NCI-H2107 treated with DMSO at 0.1 percent for 48 hours (cell line): ENCODE data around the gene PYDC1.
"Not testable (repeated sequence)": the region's sequence is repeated elsewhere in the genome, so short reads cannot be mapped to it uniquely, and the experiment has no call there.

Source experiments
- DNase-seq: peaks from one replicate; lab custom pipeline; 2025; ENCODE audit not compliant: unreplicated experiment; lab: John Stamatoyannopoulos, UW

Gene PYDC1

GRCh38 chr16:31196324-31197088, 20.4 kb downstream of the PYDC1 start:
- DNase-seq = no peak

DNA sequence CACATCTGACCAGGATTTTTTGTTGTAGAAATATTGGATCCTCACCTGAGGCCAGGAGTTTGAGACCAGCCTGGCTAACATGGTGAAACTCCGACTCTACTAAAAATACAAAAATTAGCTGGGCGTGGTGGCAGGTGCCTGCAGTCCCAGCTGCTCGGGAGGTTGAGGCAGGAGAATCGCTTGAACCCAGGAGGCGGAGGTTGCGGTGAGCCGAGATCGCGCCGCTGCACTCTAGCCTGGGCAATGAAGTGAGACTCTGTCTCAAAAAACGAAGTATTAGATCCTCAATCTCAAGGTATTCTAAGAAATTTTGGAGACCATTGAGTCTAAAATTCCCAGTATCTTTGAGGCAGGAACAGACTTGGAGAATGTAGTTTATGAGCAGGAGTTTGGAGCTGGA, 21.1 kb downstream of the PYDC1 start:
- DNase-seq = not testable (repeated sequence)

DNA sequence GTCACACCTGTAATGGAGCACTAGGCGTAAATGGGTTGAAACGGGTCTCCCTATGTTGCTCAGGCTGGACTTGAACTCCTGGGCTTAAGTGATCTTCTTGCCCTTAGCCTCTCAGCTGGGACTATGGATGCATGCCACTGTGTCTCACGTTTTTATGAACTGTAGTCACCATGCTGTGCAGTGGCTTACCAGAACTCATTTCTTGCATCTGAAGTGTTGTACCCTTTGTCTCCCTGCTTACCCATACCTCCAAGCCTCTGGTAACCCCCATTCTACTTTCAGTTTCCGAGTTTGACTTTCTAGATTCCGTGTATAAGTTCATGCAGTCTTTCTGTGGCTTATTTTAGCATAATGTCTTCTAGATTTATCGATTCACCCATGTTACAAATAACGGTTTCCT, 22.0 kb downstream of the PYDC1 start:
- no peak for DNase-seq

GRCh38 chr16:31193874-31194273, 23.1 kb downstream of the PYDC1 start:
- DNase-seq = no peak

- DNase-seq = no peak
Measured at GRCh38 chr16:31192856-31193642, 23.9 kb downstream of the PYDC1 start.

GRCh38 chr16:31191697-31192428, 25.1 kb downstream of the PYDC1 start:
- no peak for DNase-seq

GRCh38 chr16:31190818-31191444, 26.0 kb downstream of the PYDC1 start:
- DNase-seq = no peak

DNA sequence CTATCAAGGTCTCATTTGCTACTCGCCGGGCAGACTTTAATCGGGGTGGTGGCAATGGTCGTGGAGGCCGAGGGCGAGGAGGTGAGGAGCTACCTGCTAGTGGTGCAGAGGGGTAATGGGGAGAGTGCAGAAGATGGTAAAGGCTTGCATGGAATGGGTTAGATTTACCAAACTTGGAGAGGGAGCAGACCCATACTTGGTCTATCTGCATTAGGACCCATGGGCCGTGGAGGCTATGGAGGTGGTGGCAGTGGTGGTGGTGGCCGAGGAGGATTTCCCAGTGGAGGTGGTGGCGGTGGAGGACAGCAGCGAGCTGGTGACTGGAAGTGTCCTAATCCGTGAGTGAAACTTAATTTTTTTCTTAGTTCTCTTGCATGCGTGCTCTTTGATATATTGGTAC, 26.9 kb downstream of the PYDC1 start:
- no peak for DNase-seq

DNA sequence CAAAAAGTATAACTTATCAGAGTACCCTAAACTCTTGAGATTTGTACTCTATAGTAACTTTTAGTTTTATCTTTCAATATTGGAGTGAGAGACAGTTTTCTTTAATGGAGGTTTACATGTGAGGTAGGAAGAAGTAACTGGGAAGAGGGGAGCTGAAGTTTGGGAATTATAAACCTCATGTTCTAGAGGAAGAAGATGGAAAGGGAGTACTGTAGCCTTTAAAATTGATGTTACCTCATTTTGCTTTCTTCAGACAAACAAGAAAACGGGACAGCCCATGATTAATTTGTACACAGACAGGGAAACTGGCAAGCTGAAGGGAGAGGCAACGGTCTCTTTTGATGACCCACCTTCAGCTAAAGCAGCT, 27.5 kb downstream of the PYDC1 start:
- DNase-seq = no peak

DNA sequence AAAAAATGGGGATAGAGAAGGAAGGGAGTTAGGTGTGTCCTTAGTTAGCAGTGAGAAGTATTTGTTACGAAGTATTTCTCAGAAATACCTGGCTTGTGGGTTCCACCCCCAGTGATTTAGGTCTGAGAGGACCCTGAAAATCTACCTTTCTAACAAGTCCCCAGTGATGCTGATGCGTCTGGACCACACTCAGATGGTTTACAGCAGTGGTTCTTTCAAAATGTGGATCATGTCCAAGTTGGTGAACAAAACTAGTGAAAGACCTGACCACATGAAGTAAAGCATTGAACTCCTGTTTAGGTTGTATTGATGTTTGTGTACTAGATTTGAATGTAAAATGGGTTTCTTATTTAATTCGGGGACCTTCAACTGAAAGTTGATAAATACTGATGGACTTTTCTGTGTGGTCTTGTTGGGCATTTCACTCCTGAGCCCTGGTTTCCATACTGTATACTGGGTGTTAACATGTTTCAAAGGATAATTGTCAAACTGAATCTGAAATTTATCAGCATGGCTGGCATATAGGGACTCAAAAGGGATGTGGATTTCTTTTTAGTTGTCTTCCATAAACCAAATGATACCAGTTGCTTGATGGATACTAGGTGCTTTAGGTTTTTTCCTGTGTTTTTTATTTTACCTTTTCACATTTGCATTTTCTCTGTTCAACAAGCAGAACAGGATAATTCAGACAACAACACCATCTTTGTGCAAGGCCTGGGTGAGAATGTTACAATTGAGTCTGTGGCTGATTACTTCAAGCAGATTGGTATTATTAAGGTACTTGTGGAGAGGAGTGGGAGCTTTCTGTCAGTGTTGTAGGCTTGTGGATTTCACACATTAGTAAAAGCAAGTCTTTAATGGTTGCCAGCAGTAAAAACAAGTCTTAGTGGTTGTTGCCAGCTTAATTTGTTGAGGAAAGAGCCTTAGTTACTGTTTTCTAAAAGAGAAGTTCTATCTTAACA, 28.2 kb downstream of the PYDC1 start:
- DNase-seq = no peak

DNA sequence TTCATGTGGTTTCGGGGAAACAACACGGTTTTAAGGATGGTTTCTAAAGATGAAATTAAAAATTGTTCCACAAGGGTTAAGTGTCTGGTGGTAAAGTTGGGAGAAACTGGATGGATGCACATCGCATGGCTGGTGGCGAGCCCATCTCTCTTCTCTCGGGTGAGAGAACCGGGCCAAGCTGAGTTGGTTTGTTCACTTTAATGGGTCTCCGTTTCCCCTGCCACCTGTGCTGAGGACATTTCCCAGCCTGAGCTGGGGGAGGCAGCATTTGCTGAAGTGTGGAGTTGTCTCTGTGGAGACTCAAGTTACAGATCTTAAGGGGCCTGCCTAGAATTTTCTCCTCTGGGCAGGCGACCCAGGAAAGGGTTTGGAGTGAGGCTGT, 29.1 kb downstream of the PYDC1 start:
- DNase-seq = no peak

GRCh38 chr16:31186930-31187807, 29.8 kb downstream of the PYDC1 start:
- no peak for DNase-seq

DNA sequence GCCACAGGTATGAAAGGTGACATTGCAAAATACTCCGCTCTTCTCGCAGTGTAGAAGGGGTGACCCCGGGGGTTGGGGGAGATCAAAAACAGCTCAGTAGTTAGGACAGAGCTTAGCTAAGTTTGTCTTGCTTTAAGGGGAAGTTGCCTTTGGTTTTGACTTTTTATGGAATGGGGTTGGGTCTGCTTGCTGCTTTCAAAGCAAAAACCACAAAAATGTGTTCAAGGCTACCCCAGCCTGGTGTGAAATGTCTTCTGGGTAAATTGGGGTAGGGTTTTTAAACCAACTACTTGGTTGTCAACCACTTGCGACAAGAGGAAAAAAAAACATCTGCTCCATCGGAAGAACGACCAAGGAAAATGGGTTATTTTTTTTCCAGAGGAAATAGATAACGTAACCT, 30.8 kb downstream of the PYDC1 start:
- DNase-seq = no peak

DNA sequence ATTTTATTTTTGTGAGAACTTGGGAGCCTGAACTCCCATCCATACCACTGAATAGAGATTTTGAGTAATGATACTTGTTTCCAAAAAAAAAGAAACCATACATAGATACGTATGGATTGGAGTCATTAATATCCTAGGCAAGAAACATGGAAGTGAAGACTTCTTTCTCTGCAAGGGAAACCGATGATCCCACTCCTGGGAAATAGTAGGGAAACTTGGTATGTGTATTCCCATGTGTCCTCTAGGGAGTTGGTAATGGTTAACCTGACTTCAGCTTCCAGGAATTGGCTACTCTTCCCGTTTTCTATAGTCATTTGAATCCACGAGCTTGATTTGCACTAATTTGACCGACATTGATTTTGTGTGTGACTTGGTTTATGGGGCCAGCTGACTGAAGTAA, 31.6 kb downstream of the PYDC1 start:
- no peak for DNase-seq

DNA sequence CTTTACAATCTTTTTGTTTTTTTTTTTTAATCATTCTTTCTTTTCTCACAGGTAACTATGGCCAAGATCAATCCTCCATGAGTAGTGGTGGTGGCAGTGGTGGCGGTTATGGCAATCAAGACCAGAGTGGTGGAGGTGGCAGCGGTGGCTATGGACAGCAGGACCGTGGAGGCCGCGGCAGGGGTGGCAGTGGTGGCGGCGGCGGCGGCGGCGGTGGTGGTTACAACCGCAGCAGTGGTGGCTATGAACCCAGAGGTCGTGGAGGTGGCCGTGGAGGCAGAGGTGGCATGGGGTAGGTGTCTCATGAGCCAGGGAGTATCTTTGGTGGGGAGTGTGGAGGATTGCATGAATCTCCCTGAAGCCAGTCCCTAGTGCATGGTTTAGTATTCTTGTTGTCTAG, 32.0 kb downstream of the PYDC1 start:
- no peak for DNase-seq

DNA sequence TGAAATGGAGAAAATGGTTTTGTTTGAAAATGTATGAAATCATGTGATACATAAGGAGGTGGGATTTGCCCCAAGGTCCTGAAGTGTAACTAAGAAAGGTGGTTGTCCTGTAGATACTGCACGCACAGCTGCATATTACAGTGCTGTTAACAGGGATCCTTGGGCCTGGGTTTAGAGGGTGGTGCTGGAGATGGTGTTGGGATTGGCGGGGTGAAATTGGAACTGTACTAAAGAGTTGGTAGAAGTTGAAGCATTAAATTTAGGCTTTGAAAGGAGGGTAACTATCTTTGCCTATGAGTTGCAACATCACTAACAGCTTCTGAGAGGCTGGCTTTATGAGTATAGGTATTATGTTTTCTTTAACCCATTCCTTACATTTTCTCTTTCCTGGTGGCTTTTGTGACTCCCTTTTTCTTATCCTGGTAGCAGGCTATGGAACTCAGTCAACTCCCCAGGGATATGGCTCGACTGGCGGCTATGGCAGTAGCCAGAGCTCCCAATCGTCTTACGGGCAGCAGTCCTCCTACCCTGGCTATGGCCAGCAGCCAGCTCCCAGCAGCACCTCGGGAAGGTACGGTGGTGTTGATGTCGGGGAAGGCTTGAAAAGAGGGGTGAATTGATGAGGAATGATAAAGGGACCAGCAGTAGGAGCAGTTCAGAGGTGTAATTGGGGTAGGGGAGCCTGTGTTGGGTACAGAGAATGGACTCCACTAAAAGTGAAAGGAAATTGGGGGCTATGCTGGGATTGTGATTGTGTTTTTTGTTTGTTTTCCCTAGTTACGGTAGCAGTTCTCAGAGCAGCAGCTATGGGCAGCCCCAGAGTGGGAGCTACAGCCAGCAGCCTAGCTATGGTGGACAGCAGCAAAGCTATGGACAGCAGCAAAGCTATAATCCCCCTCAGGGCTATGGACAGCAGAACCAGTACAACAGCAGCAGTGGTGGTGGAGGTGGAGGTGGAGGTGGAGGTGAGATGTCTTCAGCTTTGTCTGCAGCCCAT, 33.2 kb downstream of the PYDC1 start:
- DNase-seq = no peak

DNA sequence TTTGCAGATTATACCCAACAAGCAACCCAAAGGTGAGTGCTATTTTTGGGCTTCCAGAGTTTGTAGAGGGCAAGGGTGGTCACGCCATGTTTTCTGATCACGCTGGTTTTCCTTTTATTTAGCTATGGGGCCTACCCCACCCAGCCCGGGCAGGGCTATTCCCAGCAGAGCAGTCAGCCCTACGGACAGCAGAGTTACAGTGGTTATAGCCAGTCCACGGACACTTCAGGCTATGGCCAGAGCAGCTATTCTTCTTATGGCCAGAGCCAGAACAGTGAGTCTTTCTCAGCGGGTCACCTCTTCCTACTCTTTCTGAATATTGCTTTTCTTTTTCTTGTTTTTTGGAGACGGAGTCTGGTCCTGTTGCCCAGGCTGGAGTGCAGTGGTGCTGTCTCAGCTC, 34.5 kb downstream of the PYDC1 start:
- DNase-seq = no peak
